RPMI8226 (cell line): ENCODE results near the gene SEC31B.

Source experiments
- DNase-seq: peaks from one replicate; pipeline ENCODE4 v3.0.0-alpha.2; 2015

Gene SEC31B

DNA sequence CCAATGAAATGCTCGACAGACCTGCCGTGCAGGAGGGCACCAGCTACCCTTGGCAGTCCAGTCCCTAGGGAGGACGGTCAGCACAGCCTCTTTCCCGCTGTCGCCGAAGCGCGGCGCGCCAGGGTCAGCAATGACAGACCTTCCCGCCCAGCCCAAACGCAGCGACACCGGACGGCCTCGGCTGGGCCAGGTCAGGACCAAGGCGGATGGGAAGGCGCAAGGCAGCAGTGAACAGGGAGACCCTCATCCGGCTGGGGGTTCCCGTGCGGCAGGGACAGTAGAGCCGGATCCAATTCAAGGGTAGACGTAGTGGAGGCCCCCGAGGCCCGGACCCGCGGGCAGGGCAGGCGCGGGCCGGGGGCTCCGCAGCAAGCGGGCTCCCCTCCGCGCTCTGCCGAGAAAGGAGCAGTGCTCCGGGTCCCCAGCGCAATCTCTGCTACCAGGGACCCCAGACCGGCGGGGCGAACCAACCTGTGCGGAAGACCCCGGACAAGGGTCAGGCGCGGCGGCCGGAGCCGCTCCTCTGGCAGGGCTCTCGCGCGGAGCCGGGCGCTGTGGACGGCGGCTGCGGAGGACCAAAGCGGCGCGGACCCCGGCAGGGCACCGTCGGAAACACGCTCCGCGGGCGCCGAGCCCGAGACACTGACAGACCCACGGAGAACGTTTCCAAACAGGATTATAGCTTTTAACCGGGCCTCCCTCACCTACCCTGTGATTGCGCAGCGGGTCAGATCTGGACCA, at the start of gene SEC31B:
Gene SEC31B, minus strand, starts transcription at position 551 of the 741 bp plus-strand sequence. CDS start 2,909 bp downstream, outside the sequence.
- no peak for DNase-seq

- no peak for DNase-seq
Measured at GRCh38 chr10:100568912-100569311, 49.3 kb upstream of the SEC31B start.

DNA sequence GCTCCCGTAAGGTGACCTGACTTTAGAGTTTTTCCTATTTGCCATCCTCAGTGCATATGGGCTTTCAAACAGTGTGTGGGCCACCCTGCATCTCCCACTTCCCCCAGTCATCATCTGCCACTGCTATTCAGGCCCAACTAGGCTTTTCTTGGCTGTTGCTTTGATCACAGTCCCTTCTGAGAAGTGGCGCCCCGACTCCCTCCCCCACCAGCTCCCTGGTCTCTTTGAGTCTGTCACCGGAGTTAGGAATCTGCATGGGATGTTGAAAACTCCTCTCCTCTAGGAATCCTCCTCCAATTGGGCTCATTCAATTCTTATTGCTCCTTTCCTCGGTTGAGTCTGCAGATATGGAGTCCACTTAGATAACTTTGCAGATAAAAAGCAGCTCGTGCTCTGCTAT, 48.2 kb upstream of the SEC31B start:
- DNase-seq, result no peak

DNA sequence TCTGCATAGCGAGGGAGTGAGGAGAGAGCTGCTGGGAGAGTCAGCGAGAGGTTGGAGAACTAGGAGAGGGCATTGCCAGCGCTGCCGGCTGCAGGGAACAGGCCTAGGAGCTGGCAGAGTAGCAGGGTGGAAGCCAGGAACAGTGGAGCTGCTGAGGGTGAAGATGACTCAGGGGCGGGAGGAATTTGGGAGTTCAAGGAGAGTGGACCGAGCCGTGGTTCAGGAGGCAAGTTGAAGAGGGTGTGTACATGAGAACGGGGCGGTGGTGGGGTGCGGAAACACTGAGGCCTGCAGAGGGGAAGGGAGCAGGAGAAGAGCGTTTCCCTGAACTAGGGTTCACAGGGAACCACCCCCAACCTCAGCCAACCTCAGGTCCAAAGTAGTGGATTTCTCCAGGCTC, 47.6 kb upstream of the SEC31B start:
- DNase-seq, result no peak

DNA sequence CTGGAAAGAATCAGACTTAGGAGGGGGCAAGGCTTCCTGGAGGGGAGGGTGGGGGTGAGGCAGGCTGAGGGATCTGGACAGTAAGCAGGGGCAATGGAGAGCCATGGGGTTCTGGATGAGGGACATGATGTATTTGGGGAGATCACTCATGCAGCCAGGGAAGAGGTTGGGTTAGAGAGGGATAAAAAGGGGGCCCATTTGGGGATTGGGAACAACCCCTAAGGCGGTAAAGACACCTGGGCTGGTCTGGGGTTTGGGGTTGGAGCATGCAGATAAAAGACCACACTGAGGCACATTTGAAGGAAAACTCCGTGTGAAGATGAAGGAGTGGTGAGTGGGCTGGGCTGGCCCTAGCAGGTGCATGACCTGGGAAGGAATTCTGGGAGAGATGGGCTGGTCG, 46.9 kb upstream of the SEC31B start:
- DNase-seq, result no peak

DNA sequence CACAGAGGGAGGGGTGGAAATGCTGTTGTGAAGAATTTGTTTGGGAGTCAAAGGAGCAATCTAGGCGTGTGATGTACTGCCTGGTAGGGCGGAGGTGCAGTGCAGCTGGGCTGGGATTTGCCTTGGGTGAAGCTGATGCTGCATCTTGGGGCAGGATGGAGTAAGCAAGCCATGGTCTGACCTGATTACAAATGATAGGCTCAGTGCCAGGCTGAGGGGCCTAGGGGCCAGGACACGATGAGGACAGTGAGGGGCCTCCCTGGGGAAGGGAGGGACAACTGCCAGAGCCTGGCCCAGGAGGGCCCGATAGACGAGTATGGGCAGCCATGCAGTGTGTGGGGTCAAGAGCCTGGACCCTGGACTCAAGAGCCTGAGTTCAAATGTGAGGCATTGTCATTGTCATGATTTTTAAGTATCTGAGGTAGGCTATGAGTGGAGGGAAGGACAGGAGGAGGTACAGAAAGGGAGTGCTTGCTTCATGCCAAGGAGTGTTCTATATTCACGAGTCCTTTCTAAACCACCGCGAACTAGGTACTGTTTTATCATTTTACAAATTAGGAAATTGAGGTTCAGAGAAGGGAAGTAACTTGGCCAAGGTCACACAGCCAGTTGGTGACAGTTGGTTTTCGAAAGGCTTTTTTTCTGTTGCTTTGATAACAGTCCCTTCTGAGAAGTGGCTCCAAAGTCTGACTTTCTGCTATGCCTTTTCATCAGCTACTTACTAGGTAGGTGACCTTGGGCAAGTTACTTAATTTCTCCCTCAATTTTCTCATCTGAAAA, 45.7 kb upstream of the SEC31B start:
- no peak for DNase-seq

DNA sequence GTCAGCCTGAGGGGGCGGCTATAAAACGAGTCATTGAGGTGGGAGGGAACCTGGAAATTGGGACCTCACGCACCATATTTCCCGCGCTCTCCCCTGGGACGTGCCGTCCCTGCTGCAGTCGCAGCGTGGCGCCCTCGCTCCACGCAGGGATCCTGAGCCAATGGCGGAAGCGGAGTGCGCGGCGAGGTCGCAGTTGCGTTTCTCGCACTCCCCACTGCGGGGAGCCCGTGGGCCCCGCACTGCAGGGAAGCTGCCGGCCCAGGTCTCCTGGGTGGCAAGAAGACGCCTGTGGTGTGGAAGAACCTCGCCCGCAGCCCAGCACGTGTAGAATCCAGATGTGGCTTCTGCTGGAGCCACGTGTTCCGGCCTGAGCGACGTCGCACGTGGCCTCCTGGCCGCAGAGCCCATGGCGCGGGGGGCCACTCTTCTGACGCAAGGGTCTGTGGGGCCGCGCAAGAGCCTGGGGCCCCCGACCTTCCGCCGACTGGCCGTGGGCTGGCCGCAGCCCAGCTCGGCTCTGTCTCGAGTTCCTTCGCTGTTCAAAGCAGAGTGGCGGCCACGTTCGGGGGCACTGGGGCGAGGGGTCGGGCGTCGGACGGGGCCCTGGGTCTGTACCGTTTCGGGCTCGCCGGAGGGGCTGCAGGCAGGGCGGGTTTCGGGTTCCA, 42.5 kb upstream of the SEC31B start:
- peak; percentile 87 for DNase-seq

- no peak for DNase-seq
Measured at GRCh38 chr10:100561005-100561404, 41.3 kb upstream of the SEC31B start.

- DNase-seq, result no peak
Measured at GRCh38 chr10:100560248-100560647, 40.6 kb upstream of the SEC31B start.

DNA sequence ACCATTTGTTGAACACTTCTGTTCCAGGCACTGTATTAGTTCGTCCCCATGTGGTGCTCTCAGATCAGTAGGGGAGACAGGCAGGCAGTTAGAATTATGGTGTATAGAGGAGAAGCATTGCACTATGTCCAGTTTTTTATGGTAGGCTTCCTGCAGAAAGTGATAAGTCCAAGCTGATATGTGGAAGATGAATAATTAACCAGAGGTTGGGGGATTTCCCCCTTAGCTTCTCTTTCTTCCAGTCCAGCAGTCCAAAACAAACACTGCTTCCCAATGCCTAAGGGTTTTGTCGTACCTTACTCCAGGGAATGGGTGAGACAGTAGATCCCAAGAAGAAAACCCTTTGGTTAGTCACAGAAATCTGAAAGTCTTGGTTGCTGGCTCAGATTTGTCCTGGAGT, 35.2 kb upstream of the SEC31B start:
- DNase-seq, result no peak

DNA sequence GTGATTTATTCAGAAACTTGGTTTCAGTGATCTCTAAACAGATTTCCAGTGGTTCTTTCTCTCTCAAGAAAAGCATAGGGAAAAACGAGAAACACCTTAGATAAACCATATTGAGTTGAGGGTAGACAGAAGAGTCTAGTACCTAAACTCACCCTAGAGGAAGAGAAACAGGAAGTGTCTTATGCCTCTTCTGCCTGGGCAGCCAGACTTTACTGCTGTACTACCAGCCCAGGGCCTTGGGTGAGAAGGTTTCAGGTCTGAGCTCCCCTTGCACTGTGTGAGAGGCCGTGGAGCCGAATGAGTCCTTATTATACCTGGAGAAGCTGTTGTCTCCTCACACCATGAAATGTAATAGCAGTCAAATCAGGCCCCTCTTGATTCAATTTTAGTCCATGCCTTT, 34.3 kb upstream of the SEC31B start:
- no peak for DNase-seq

DNA sequence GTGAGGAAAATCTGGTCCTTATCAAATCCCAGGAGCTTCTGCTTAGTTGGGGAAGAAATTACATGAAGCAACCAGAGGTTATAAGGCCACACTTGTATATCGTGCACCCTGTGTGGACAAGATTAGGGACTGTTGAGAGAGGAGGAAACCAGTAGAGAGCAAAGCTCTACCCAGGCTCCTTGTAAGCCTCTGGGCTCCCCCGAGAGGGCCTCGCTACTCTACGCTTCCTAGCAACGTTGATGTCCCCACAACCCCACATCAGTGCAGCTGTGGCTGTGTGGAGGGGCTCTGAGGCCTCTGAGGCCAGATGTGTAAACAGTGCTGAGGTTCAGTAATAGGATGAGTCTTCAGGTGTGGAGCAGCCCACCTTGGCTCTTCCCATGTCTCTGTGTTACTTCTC, 32.1 kb upstream of the SEC31B start:
- DNase-seq, result no peak

DNA sequence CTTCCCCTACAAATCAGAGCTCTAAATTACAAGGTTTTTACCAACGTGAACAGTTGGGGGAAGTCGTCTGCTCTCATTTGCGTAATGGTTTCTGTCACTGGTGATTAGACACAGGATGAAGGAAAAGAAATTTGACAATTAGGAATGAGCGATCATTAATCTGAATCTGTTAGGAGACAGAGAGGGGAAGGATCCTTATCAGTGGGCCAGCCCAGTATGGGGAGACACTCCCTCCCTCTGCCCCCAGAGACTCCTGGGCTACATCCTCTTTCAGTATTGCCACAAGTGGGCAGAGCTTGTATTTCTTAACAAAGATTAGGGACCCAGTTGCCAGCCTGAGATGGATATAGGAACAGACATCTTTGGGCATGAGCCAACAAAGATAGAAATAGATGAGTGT, 31.5 kb upstream of the SEC31B start:
- DNase-seq, result no peak

- no peak for DNase-seq
Measured at GRCh38 chr10:100544950-100545349, 25.3 kb upstream of the SEC31B start.

DNA sequence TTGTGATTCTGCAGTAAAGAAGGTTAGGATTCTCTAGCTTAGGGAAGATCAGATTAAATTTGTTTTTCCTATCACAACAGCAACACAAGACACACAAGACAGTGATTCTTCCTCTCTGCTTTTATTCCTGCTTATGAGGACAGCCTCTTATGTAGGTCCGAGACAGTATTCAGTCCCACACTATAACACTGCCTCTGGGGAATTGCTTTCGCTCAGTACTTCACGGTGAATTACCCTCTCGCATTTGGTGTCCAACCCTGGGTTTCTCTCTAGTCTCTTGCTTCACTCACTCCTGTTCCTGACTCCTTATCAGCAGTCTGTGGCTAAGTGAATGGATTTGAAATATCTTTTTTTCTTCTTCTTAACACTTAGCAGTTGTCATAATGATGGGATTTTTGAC, 17.8 kb upstream of the SEC31B start:
- no peak for DNase-seq

GRCh38 chr10:100535715-100536353, 16.2 kb upstream of the SEC31B start, which contains the start of gene HIF1AN:
Gene HIF1AN, plus strand, starts transcription at chr10:100535943. Its CDS starts 16 bp downstream, at chr10:100535959.
- DNase-seq, result peak; percentile 90

DNA sequence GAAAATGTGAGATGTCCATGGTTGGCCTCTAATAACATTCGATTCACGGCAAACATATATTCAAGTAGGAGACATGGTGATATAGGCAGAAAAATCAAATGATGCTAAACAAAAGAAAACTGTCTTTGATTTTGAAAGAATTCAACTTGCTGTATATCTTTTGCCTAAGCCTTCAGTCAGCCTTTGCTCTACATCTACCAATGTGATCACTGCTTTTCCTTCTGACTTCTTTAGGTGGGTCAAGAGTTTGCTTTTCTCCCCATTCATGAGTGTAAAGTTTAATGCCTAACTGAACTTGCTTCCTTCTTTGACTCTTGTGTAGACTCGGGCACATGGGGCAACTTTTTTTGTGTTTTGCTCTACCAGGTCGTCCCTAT, 15.7 kb upstream of the SEC31B start:
- no peak for DNase-seq

- peak; percentile 81 for DNase-seq
Measured at GRCh38 chr10:100534726-100535125, 15.1 kb upstream of the SEC31B start.

DNA sequence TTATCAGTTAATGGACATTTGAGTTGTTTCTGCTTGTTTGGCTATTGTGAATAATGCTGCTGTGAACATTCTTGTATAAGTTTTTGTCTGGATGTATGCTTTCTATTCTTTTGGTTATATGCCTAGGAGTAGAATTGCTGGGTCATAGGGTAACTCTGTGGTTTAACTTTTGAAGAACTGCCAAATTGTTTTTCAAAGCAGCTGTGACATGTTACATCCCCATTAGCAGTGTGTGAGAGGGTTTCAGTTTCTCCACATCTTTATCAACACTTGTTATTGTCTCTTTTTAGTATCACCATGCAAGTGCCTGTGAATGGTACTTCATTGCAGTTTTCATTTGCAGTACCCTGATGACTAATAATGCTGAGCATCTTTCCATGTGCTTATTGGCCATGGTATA, 12.1 kb upstream of the SEC31B start:
- peak; percentile 51 for DNase-seq

GRCh38 chr10:100529475-100530298, 10.0 kb upstream of the SEC31B start, which contains the start of gene NDUFB8:
Gene NDUFB8, minus strand, starts transcription at chr10:100529871. Its CDS starts 20 bp downstream, at chr10:100529851.
- DNase-seq, result peak; percentile 78

DNA sequence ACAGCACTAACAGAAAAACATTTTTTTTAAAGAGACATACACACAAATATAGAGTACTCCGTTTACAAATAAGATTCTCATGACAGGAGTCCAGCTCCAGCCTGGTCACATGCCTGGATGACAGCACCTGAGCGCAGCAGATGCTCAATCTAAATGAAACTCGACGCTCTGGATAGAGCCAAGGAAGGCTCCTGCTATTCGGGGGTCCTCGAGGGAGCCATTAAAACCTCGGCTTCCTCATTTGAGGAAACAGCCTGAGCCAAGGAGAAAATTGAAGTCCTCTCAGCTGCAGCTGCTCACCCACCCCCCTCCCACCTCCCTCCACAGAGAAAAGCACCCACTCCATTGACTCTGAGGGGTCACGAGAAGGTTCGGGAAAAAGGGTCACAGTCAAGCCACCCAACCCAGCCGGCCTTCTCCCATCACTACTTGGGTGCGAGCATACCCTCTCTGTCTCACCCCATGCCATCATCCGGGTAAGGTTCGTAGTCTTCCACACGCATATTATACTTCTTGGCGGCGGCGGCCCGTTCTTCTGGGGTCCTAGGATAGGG, 9.3 kb upstream of the SEC31B start:
- no peak for DNase-seq
